ENCODE measurements around the gene KRT1.

GRCh38 chr12:52726451-52726850, 46.2 kb upstream of the KRT1 start:
- TF ChIP-seq EZH2 (IDR thresholded peaks at IDR 0.05; ENCODE audit: insufficient read depth, poor library complexity, severe bottlenecking): no peak
- no peak for TF ChIP-seq EZH2phosphoT487 (IDR thresholded peaks at IDR 0.05; ENCODE audit: insufficient read depth, low read depth)

Measured in GM23248 (cell line).